Measurements from ENCODE around the gene RASL12.
A peak's percentile ranks its signal among the peaks of the same experiment; 100 is the strongest.

Gene RASL12

DNA sequence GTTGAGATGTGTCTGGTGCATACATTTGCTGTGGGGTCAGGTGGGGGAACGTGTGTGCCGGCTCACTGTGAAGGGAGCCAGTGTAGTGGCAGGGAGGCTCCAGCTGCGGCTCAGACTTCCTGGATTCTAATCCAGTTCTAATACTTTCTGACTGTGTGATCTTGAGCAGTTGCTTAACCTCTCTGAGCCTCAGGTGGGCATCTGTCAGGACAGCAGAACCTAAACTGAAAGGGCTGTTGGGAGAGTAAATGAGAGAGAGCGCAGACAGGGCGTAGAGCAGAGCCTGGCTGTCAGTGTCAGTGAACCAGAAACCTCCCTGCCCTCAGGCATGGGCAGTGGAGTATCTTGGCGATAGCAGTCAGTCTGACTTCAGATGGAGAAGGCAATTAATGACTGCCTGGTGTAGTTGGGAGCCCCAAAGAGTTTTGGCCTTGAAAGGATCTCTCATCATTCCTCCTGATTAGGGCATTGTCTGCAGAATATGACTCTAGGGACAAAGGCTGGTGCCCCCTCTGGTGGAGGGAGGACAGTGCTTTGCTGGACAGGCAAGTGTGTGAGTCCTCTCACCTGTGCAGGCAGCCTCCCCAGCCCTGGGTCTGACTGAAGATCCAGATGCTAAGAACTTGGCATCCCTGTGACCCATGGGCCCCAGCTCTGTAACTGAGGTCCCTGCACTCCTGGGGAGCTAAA, 18.3 kb upstream of the RASL12 start:
- DNase-seq (ENCODE audit: low read depth in 2 of 2): peak; percentile 23 to 37
- H3K4me3 ChIP-seq (replicated peaks in 1 of 2; ENCODE audit: low read depth in 2 of 2, low read length in 2 of 2): no peak overlapping the region
- TF ChIP-seq, protein P1, sequence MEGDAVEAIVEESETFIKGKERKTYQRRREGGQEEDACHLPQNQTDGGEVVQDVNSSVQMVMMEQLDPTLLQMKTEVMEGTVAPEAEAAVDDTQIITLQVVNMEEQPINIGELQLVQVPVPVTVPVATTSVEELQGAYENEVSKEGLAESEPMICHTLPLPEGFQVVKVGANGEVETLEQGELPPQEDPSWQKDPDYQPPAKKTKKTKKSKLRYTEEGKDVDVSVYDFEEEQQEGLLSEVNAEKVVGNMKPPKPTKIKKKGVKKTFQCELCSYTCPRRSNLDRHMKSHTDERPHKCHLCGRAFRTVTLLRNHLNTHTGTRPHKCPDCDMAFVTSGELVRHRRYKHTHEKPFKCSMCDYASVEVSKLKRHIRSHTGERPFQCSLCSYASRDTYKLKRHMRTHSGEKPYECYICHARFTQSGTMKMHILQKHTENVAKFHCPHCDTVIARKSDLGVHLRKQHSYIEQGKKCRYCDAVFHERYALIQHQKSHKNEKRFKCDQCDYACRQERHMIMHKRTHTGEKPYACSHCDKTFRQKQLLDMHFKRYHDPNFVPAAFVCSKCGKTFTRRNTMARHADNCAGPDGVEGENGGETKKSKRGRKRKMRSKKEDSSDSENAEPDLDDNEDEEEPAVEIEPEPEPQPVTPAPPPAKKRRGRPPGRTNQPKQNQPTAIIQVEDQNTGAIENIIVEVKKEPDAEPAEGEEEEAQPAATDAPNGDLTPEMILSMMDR (IDR thresholded peaks at IDR 0.05; ENCODE audit: low read depth, low read length): peak; percentile 56

DNA sequence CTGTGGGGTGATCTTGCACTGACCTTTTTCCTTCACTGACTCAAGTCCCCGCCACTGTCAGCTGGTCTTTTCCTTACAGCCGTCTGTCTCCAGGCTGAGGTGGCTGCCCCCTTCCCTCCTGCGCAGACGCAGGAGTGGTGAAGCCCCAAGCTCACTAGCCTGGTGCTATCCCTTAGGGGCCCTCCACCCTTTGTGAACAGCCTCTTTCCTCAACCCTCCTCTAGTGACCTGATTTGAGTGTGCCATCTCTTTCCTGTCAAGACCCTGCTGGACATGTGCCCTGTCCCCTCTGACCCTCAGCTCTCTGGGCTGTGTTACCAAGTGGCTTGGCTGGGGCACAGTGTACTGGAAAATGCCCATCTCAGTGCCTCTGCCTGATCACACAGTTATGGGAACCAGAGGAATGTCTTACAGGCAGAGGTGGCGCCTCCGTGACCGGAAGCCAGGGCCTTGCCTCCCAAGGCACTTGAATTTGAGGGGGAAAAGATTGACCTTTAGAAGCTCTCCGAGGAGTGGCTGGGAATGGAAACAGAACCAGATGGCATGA, 17.5 kb upstream of the RASL12 start:
- DNase-seq (ENCODE audit: low read depth in 2 of 2): no peak
- TF ChIP-seq, protein P1 (IDR thresholded peaks at IDR 0.05; ENCODE audit: low read depth, low read length): no peak
- H3K4me3 ChIP-seq (replicated peaks in 1 of 2; ENCODE audit: low read depth in 2 of 2, low read length in 2 of 2): no peak overlapping the region

DNA sequence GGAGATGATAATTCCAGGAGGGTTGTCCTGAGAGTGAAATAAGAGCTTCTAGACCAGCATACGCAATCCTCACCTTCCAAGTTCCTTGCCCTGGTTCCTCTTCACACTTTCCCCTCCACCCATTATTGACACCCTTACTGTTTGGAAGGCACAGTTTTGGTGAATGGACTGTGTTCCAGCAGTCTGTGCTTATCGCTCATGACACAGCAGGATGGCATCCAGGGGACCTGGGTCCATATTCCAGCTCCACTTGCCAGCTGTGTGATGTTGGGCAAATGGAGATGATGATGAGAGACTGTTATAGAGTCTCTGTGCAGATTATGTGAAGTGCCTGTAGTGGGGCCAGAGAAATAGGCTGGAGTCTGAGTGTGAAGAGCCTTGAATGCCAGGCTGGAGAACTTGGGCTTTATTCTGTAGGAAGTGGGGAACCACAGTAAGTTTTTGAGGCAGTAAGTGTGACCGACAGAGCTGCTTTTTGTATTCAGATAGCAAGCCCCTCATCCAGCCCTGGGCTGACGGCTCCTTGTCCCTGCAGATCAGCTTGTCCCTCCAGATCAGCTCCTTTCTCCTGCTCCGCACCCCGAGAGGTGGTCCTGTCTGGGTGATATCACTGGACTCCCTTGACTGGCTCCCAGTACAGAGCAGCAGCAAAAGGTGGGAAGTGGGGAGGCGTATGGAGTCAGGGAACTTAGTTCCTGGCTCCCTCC, 16.9 kb upstream of the RASL12 start:
- no peak for DNase-seq (ENCODE audit: low read depth in 2 of 2)
- H3K4me3 ChIP-seq (replicated peaks in 1 of 2; ENCODE audit: low read depth in 2 of 2, low read length in 2 of 2): no peak overlapping the region

DNA sequence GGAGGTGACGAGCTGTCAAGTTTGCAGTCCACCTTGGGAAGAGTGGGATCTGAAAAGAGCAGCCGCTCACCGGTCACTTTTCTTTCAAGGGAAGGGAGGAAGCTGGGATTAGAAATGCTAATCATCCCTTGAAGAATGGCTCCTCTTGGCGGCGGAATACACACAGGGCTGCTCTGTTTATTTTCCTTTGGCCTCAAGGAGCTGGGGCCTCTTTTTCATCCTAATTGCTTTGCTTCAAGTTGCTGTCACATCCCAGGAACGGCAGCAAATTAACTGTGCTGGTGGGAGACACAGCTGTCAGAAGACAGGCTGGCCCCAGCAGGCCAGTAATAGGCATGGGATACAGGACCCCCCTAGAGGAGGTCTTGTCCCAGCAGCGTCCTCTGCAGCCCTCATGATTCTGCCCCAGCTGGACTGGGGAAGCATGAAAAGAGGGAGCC, 15.5 kb upstream of the RASL12 start:
- TF ChIP-seq, protein P1 (IDR thresholded peaks at IDR 0.05; ENCODE audit: low read depth, low read length): peak; percentile 36
- no peak overlapping the region for H3K4me3 ChIP-seq (replicated peaks in 1 of 2; ENCODE audit: low read depth in 2 of 2, low read length in 2 of 2)
- peak; percentile 42 to 61 for DNase-seq (ENCODE audit: low read depth in 2 of 2)

More for the DNA sequence above, 16.9 kb upstream of the RASL12 start:
- TF ChIP-seq, protein P1 (IDR thresholded peaks at IDR 0.05; ENCODE audit: low read depth, low read length): no peak

GRCh38 chr15:65082303-65082953, 14.6 kb upstream of the RASL12 start:
- no peak for DNase-seq (ENCODE audit: low read depth in 2 of 2)
- no peak overlapping the region for H3K4me3 ChIP-seq (replicated peaks in 1 of 2; ENCODE audit: low read depth in 2 of 2, low read length in 2 of 2)
- TF ChIP-seq, protein P1 (IDR thresholded peaks at IDR 0.05; ENCODE audit: low read depth, low read length): no peak

- H3K4me3 ChIP-seq (replicated peaks in 1 of 2; ENCODE audit: low read depth in 2 of 2, low read length in 2 of 2): no peak overlapping the region
- DNase-seq (ENCODE audit: low read depth in 2 of 2): no peak
- TF ChIP-seq, protein P1 (IDR thresholded peaks at IDR 0.05; ENCODE audit: low read depth, low read length): no peak
These were observed 14.0 kb upstream of the RASL12 start for GRCh38 chr15:65081758-65082157.

Data from cardiac fibroblast (primary cell).